DND-41 (cell line): ENCODE data around the gene GTSE1.

Experiments used
- CTCF ChIP-seq: IDR thresholded peaks from 2 replicates; pipeline ENCODE4 v1.5.1; 2012; ENCODE audit warnings: borderline replicate concordance, low read length, moderate library complexity, mild to moderate bottlenecking; ENCODE audit not compliant: poor library complexity, severe bottlenecking; ENCODE audit errors: extremely low read depth
- EZH2 ChIP-seq: IDR thresholded peaks from 3 replicates; pipeline ENCODE4 v1.6.1; 2012; ENCODE audit warnings: borderline replicate concordance, low read depth, mild to moderate bottlenecking, moderate library complexity, low read length, inconsistent platforms; ENCODE audit not compliant: severe bottlenecking

DNA sequence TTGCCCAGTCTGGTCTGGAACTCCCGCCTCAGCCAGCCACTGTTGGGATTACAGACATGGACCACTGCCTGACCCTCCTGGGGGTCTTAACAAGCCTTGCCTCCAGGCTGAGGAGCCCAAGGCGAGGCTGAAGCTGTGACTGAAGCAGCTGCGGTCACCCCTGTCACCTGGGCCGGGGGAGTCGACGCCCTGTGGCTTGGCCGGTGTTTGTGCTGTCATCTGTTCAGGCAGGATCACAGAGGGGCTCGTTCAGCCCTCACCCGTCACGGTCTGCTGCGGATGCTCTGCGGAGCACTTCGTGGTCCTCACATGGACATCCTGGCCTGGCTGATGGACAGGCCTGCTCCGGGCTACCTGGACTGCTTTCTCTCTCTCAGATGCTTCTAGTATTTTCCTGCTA lies 62.7 kb downstream of the GTSE1 start:
- TF ChIP-seq CTCF: no peak
- TF ChIP-seq EZH2: no peak
